GM12864 (cell line): ENCODE results near the gene ARMS2.

Source experiments
- DNase-seq: peaks from one replicate; pipeline ENCODE4 v3.0.0-alpha.2; 2011; ENCODE audit warnings: low read depth
- H3K4me3 ChIP-seq: 2 replicates; pipeline ENCODE4 v1.5.1; 2011; ENCODE audit warnings: mild to moderate bottlenecking, low read depth, low read length, control low read depth
- CTCF ChIP-seq: IDR thresholded peaks from 2 replicates; pipeline ENCODE4 v1.5.1; 2011; ENCODE audit warnings: low read depth, mild to moderate bottlenecking, moderate library complexity, low read length, control low read depth, inconsistent platforms; ENCODE audit errors: missing control alignments

The ARMS2 gene

GRCh38 chr10:122476333-122476695, 21.9 kb downstream of the ARMS2 start:
- no peak for DNase-seq
- no peak for TF ChIP-seq CTCF

GRCh38 chr10:122477436-122477835, 23.0 kb downstream of the ARMS2 start:
- TF ChIP-seq CTCF, result no peak
- no peak for DNase-seq
- H3K4me3 ChIP-seq, result no peak overlapping the region

More at GRCh38 chr10:122476333-122476695, 21.9 kb downstream of the ARMS2 start:
- H3K4me3 ChIP-seq, result no peak overlapping the region

GRCh38 chr10:122478971-122479370, 24.5 kb downstream of the ARMS2 start:
- no peak for TF ChIP-seq CTCF
- H3K4me3 ChIP-seq, result no peak overlapping the region
- DNase-seq, result no peak

- DNase-seq, result no peak
- H3K4me3 ChIP-seq, result no peak overlapping the region
- no peak for TF ChIP-seq CTCF
These were observed 25.8 kb downstream of the ARMS2 start for GRCh38 chr10:122480146-122480833.

- H3K4me3 ChIP-seq, result no peak overlapping the region
- TF ChIP-seq CTCF, result no peak
These were observed 27.0 kb downstream of the ARMS2 start for GRCh38 chr10:122481296-122482056.

GRCh38 chr10:122484276-122485060, 30.0 kb downstream of the ARMS2 start:
- no peak for TF ChIP-seq CTCF
- no peak for DNase-seq
- no peak overlapping the region for H3K4me3 ChIP-seq

More at GRCh38 chr10:122481296-122482056, 27.0 kb downstream of the ARMS2 start:
- DNase-seq, result no peak
